ENCODE data around the gene CTAG1B.
"Not testable (repeated sequence)": the region's sequence is repeated elsewhere in the genome, so short reads cannot be mapped to it uniquely, and the experiment has no call there.

DNA sequence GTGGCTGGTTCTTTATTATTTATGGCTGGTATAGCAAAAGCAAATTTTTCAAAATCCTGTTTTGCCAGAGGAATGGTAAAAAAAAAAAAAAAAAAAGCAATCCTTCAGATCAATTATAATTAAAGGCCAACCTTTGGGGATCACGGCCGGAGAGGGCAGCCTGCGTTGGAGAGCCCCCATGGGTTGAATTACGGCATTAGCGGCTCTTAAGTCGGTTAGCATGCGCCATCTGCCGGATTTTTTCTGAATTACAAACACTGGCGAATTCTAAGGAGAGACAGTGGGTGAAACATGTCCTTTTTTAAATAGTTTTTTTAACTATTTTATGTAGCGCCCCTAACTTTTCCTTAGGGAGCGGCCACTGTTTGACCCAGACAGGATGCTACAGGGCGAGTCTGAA is 5.5 kb downstream of the CTAG1B start:
- TF ChIP-seq, protein P1, sequence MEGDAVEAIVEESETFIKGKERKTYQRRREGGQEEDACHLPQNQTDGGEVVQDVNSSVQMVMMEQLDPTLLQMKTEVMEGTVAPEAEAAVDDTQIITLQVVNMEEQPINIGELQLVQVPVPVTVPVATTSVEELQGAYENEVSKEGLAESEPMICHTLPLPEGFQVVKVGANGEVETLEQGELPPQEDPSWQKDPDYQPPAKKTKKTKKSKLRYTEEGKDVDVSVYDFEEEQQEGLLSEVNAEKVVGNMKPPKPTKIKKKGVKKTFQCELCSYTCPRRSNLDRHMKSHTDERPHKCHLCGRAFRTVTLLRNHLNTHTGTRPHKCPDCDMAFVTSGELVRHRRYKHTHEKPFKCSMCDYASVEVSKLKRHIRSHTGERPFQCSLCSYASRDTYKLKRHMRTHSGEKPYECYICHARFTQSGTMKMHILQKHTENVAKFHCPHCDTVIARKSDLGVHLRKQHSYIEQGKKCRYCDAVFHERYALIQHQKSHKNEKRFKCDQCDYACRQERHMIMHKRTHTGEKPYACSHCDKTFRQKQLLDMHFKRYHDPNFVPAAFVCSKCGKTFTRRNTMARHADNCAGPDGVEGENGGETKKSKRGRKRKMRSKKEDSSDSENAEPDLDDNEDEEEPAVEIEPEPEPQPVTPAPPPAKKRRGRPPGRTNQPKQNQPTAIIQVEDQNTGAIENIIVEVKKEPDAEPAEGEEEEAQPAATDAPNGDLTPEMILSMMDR (IDR thresholded peaks at IDR 0.05; ENCODE audit: insufficient read depth, low read depth, low read length), result not testable (repeated sequence)
- not testable (repeated sequence) for TF ChIP-seq EZH2 (IDR thresholded peaks at IDR 0.05; ENCODE audit: insufficient read depth, low read length)

Measured in astrocyte (in vitro differentiated cells and primary cell).